Hepatocyte (in vitro differentiated cells): ENCODE results near the gene SH2D3C. TPM values are rescaled to one million over a fixed set of nuclear protein-coding genes. Genes with fewer than 3 reads are reported as not detected.

Experiments
- DNase-seq: peaks from one replicate; pipeline ENCODE4 v3.0.0-alpha.2; 2016; ENCODE audit warnings: low spot score
- H2AFZ ChIP-seq: fragments of 200-600 bp; sonication (generic); 2 replicates; pipeline ENCODE4 v1.6.0; 2016; ENCODE audit warnings: antibody characterized with exemption, mild to moderate bottlenecking
- H3K27ac ChIP-seq: fragments of 200-600 bp; sonication (generic); 2 replicates; pipeline ENCODE4 v1.5.1; 2016; ENCODE audit warnings: mild to moderate bottlenecking
- H3K27me3 ChIP-seq: fragments of 200-600 bp; sonication (generic); 2 replicates; pipeline ENCODE4 v1.6.1; 2016
- H3K36me3 ChIP-seq: fragments of 200-600 bp; sonication (generic); replicated peaks from 2 replicates; pipeline ENCODE4 v1.5.1; 2016; ENCODE audit warnings: low read depth; ENCODE audit not compliant: insufficient read depth
- H3K4me1 ChIP-seq: fragments of 200-600 bp; sonication (generic); 2 replicates; pipeline ENCODE4 v1.5.1; 2016; ENCODE audit warnings: mild to moderate bottlenecking, moderate library complexity; ENCODE audit not compliant: insufficient read depth
- H3K4me2 ChIP-seq: fragments of 200-600 bp; sonication (generic); 2 replicates; pipeline ENCODE4 v1.6.0; 2016
- H3K4me3 ChIP-seq: fragments of 200-600 bp; sonication (generic); 2 replicates; pipeline ENCODE4 v1.5.1; 2016; ENCODE audit warnings: mild to moderate bottlenecking
- H3K79me2 ChIP-seq: fragments of 200-600 bp; sonication (generic); 2 replicates; pipeline ENCODE4 v1.6.0; 2017; ENCODE audit warnings: mild to moderate bottlenecking
- H3K9me2 ChIP-seq: fragments of 200-600 bp; sonication (generic); replicated peaks from 2 replicates; pipeline ENCODE4 v1.6.0; 2017; ENCODE audit warnings: mild to moderate bottlenecking; ENCODE audit not compliant: insufficient read depth
- H3K9me3 ChIP-seq: fragments of 200-600 bp; sonication (generic); 2 replicates; pipeline ENCODE4 v1.5.1; 2016; ENCODE audit warnings: low read depth, mild to moderate bottlenecking
- H4K20me1 ChIP-seq: fragments of 200-600 bp; sonication (generic); 2 replicates; pipeline ENCODE4 v1.6.0; 2016; ENCODE audit warnings: mild to moderate bottlenecking; ENCODE audit not compliant: insufficient read depth, poor library complexity, severe bottlenecking
- CTCF ChIP-seq: fragments of 200-600 bp; sonication (generic); IDR thresholded peaks from 2 replicates; pipeline ENCODE4 v1.5.1; 2016; ENCODE audit warnings: antibody characterized with exemption, mild to moderate bottlenecking; ENCODE audit not compliant: poor library complexity
- EZH2 ChIP-seq: fragments of 200-600 bp; sonication (generic); IDR thresholded peaks from 2 replicates; pipeline ENCODE4 v1.6.1; 2016; ENCODE audit warnings: antibody characterized with exemption, mild to moderate bottlenecking, borderline replicate concordance
- EZH2phosphoT487 ChIP-seq: fragments of 200-600 bp; sonication (generic); IDR thresholded peaks from one replicate; pipeline ENCODE4 v1.6.1; 2018; ENCODE audit warnings: antibody characterized with exemption, mild to moderate bottlenecking, low read depth, moderate library complexity; ENCODE audit not compliant: unreplicated experiment, severe bottlenecking
- WGBS: methylation state at CpG from one replicate; pipeline ENCODE4 v1.1.6; 2016; ENCODE audit warnings: low lambda C conversion rate; ENCODE audit errors: missing lambda C conversion rate; 5-methylcytosine and 5-hydroxymethylcytosine counted together
- polyA plus RNA-seq: library from polyadenylated mRNA; unstranded; fragments of >200 nt; fragmentation: Nextera tagmentation; extraction: Ambion mirVana; gene quantifications from 2 replicates; pipeline ENCODE4 v1.2.1, GENCODE V29; 2016
- total RNA-seq: library from RNA; depleted of rRNA; stranded (reverse); fragments of >200 nt; gene quantifications from 2 replicates; pipeline ENCODE4 v1.2.3, GENCODE V29; 2014

SH2D3C gene
- total and polyA plus RNA-seq, 2 experiments from 2014 or later = 0.23 to 0.89 TPM

GRCh38 chr9:127776195-127776923 lies 2.1 kb downstream of the SH2D3C start:
- Histone ChIP-seq H3K27ac (no peak overlapping the region), H3K4me1 (no peaks in the 10 kb centered on the region), H2AFZ (no peak overlapping the region), H3K79me2 (no peaks in the 10 kb centered on the region), H3K4me3 (no peak overlapping the region), H3K9me2 (no peaks in the 10 kb centered on the region), H3K27me3 (no peaks in the 10 kb centered on the region), H3K4me2 (no peak overlapping the region), H4K20me1 (no peaks in the 10 kb centered on the region), H3K36me3 (no peaks in the 10 kb centered on the region), H3K9me3 (no peaks in the 10 kb centered on the region)
- 83% methylated on average over 14 of the region's 15 CpGs for WGBS
- DNase-seq = no peak
- TF ChIP-seq EZH2phosphoT487 = no peak
- no peak for TF ChIP-seq CTCF
- no peak for TF ChIP-seq EZH2

DNA sequence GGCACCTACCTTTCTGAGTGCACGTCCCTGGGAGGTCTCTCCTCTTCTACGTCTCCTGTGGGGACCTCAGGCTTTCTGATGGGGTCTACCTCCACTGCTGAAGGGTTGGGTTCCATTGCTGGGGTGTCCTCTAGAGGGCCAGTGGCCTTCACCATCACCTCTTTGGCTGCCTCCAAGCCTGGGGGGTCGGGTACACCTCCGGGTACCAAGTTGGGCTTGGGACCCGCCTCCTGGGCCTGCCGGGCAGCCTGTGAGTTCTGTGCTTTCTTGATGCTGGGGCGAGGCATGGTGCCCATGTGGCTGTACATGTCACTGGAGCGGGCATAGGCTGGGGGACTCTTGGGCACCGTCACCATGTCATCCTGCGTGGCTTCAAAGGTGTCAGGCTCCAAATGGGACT lies 4.5 kb downstream of the SH2D3C start:
- 89% methylated on average over 10 of the region's 10 CpGs for WGBS
- H3K79me2 ChIP-seq = no peaks in the 10 kb centered on the region
- DNase-seq = no peak
- no peak overlapping the region for H3K4me3 ChIP-seq
- H3K27me3 ChIP-seq = no peaks in the 10 kb centered on the region
- H3K4me1 ChIP-seq = no peaks in the 10 kb centered on the region
- no peaks in the 10 kb centered on the region for H3K36me3 ChIP-seq
- no peak overlapping the region for H3K4me2 ChIP-seq
- no peaks in the 10 kb centered on the region for H4K20me1 ChIP-seq
- no peaks in the 10 kb centered on the region for H3K9me3 ChIP-seq
- H2AFZ ChIP-seq = no peak overlapping the region
- no peaks in the 10 kb centered on the region for H3K9me2 ChIP-seq
- no peak overlapping the region for H3K27ac ChIP-seq
- TF ChIP-seq CTCF = no peak
- no peak for TF ChIP-seq EZH2phosphoT487
- no peak for TF ChIP-seq EZH2

GRCh38 chr9:127773272-127773671 lies 5.2 kb downstream of the SH2D3C start:
- no peaks in the 10 kb centered on the region for H3K9me3 ChIP-seq
- 81% methylated on average over 3 of the region's 3 CpGs for WGBS
- TF ChIP-seq EZH2phosphoT487 (no peak), EZH2 (no peak)
- no peak overlapping the region for H2AFZ ChIP-seq
- H4K20me1 ChIP-seq = no peaks in the 10 kb centered on the region
- H3K4me2 ChIP-seq = no peak overlapping the region
- no peaks in the 10 kb centered on the region for H3K36me3 ChIP-seq
- no peaks in the 10 kb centered on the region for H3K9me2 ChIP-seq
- DNase-seq = no peak
- no peak overlapping the region for H3K4me3 ChIP-seq
- no peak overlapping the region for H3K27ac ChIP-seq
- no peaks in the 10 kb centered on the region for H3K79me2 ChIP-seq
- H3K27me3 ChIP-seq = no peaks in the 10 kb centered on the region
- H3K4me1 ChIP-seq = peaks cover 2% of the 10 kb centered on the region

DNA sequence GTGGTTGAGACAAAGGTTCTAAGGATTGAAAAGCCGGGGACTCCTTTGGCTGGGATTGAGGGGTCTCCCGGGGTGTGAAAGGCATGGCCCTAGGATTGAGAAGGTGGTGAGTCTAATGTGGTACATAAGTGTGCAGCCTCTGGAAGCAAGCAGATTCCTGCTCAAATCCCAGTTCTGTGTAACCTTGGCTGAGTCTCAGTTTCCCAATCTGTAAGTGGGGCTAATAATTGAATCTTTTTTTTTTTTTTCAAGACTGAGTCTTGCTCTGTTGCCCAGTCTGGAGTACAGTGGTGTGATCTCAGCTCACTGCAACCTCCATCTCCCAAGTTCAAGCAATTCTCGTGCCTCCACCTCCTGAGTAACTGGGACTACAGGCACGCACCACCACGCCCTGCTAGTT lies 5.9 kb downstream of the SH2D3C start:
- TF ChIP-seq CTCF (no peak), EZH2 (no peak), EZH2phosphoT487 (no peak)

More for the DNA sequence above, 5.9 kb downstream of the SH2D3C start:
- Histone ChIP-seq H3K27me3 (no peaks in the 10 kb centered on the region), H3K4me2 (no peak overlapping the region), H3K9me2 (no peaks in the 10 kb centered on the region), H3K79me2 (no peaks in the 10 kb centered on the region), H3K9me3 (no peaks in the 10 kb centered on the region), H2AFZ (no peak overlapping the region), H4K20me1 (no peaks in the 10 kb centered on the region), H3K4me3 (no peak overlapping the region), H3K4me1 (peaks cover 6% of the 10 kb centered on the region), H3K27ac (no peak overlapping the region), H3K36me3 (no peaks in the 10 kb centered on the region)
- 87% methylated on average over 5 of the region's 5 CpGs for WGBS
- no peak for DNase-seq
